ENCODE results near the gene KPNA6.

GRCh38 chr1:32208469-32208868 is 100.6 kb downstream of the KPNA6 start:
- TF ChIP-seq, protein P1, sequence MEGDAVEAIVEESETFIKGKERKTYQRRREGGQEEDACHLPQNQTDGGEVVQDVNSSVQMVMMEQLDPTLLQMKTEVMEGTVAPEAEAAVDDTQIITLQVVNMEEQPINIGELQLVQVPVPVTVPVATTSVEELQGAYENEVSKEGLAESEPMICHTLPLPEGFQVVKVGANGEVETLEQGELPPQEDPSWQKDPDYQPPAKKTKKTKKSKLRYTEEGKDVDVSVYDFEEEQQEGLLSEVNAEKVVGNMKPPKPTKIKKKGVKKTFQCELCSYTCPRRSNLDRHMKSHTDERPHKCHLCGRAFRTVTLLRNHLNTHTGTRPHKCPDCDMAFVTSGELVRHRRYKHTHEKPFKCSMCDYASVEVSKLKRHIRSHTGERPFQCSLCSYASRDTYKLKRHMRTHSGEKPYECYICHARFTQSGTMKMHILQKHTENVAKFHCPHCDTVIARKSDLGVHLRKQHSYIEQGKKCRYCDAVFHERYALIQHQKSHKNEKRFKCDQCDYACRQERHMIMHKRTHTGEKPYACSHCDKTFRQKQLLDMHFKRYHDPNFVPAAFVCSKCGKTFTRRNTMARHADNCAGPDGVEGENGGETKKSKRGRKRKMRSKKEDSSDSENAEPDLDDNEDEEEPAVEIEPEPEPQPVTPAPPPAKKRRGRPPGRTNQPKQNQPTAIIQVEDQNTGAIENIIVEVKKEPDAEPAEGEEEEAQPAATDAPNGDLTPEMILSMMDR (IDR thresholded peaks at IDR 0.05), result no peak
- no peak for TF ChIP-seq POLR2A (IDR thresholded peaks at IDR 0.05)
